Measurements from ENCODE around the gene ATXN7L1.

- TF ChIP-seq ATF3 (CRISPR knock-in tag; conservative IDR thresholded peaks at IDR 0.05) (no peak), TEAD4 (CRISPR knock-in tag; IDR thresholded peaks at IDR 0.05) (no peak), CTCF (IDR thresholded peaks at IDR 0.05) (no peak), ATF2 (CRISPR knock-in tag; IDR thresholded peaks at IDR 0.05; ENCODE audit: borderline replicate concordance, low read depth) (no peak), FOXJ3 (CRISPR knock-in tag; IDR thresholded peaks at IDR 0.05; ENCODE audit: borderline replicate concordance) (no peak)
These were observed 83.7 kb downstream of the ATXN7L1 start for GRCh38 chr7:105792488-105793370.
